ENCODE data around the gene ATP1A2.

ATP1A2 gene

DNA sequence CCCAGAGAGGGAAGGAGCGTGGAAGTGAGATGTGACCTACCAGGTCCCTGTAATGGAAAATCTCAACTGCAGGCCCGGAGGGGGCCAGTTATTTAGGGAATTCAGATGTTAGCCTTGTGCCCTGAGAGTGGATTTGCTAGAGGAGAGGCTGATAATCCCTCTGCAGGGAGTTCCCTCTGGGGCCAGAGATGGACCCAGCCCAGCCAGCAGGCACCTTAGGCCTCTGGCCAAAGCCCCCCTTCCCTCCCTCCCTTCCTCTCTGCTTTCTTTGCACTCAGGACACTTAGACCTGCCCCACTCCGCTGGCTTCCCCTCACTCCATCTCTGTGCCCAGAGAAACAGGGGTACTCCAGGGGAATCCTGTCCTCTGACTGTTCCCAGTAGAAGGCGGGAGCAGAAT, 1.5 kb upstream of the ATP1A2 start:
- ChIA-PET POLR2A (no interaction called here), CTCF (interaction anchor here (1.3 kb wide), 1 partner anchor 13 kb away, joined by 4 read pairs; no protein-coding TSS in a partner anchor)
- DNase-seq (ENCODE audit: extremely low spot score), result no peak
- TF ChIP-seq, protein P1, sequence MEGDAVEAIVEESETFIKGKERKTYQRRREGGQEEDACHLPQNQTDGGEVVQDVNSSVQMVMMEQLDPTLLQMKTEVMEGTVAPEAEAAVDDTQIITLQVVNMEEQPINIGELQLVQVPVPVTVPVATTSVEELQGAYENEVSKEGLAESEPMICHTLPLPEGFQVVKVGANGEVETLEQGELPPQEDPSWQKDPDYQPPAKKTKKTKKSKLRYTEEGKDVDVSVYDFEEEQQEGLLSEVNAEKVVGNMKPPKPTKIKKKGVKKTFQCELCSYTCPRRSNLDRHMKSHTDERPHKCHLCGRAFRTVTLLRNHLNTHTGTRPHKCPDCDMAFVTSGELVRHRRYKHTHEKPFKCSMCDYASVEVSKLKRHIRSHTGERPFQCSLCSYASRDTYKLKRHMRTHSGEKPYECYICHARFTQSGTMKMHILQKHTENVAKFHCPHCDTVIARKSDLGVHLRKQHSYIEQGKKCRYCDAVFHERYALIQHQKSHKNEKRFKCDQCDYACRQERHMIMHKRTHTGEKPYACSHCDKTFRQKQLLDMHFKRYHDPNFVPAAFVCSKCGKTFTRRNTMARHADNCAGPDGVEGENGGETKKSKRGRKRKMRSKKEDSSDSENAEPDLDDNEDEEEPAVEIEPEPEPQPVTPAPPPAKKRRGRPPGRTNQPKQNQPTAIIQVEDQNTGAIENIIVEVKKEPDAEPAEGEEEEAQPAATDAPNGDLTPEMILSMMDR (IDR thresholded peaks at IDR 0.05; ENCODE audit: control extremely low read depth, extremely low read depth, low read depth, missing control alignments), result no peak

DNA sequence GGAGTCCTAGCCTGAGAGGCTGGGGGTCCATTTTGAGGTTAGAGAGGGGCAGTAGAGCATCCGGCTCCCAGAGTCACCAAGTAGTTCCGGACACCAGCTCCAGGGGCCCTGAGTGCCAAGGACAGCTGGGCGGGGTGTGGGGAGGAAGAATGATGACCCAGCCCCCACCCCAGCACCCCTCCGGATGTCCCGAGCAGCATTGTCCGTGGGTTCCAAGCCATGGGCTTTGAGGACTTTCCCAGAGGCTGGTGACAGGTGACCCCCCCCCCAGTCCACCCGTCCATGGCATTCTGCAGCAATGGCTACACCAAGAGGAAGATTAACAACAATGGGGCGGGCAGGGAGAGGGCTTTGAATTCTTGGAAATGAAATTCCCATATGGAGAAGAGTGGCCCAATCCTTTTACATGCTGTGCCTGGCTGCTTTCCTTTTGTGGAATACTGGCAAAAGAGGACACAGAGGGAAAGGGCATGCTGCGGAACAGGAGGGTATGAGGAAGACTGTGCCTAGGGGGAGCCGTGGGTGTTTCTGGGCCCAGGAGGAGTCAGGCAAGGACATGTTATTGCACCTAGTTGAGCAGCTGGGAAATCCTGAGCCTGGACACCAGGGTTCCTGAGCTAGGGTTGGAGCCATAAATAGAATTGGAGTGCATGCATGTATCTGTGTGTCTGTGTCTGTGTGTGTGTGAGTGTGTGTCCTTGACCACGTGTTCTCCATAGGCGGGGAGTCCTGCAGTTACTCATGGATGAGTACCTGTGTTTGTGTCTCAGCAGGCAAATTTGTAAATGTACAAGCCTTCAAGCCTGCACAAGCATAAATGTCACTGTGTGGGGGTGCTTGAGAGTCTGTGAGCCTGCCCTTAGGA, 956 bp downstream of the ATP1A2 start:
- POLR2A ChIA-PET, result no interaction called here
- DNase-seq (ENCODE audit: extremely low spot score), result no peak
- CTCF ChIA-PET, result interaction anchor here (0.9 to 1.8 kb wide), 5 partner anchors 9 to 71 kb away, joined by 3 to 5 read pairs (median 3); no protein-coding TSS in a partner anchor
- TF ChIP-seq, protein P1 (IDR thresholded peaks at IDR 0.05; ENCODE audit: control extremely low read depth, extremely low read depth, low read depth, missing control alignments), result no peak

DNA sequence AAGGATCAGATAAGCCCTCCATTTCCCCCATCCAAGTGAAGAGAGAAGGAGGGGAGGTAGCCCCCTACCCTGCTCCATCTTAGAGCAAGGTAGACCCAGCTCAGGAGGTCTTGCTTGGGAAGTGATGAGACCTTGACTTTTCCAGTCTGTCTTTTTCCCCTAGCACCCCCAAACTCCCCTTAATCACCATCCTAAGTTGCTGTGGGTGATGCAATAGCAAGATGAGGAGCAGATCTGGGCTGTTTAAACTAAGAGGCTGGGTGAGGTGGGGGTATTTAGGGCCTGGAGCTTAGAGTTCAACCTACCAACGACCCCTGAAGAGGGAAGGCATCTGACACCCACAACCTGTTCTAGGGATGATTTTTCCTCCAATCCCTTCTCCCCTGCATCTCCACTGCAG, 1.7 kb downstream of the ATP1A2 start:
- ChIA-PET CTCF (interaction anchor here (0.9 to 1.8 kb wide), 5 partner anchors 9 to 71 kb away, joined by 3 to 5 read pairs (median 3); no protein-coding TSS in a partner anchor), POLR2A (no interaction called here)
- no peak for DNase-seq (ENCODE audit: extremely low spot score)
- TF ChIP-seq, protein P1 (IDR thresholded peaks at IDR 0.05; ENCODE audit: control extremely low read depth, extremely low read depth, low read depth, missing control alignments), result no peak

DNA sequence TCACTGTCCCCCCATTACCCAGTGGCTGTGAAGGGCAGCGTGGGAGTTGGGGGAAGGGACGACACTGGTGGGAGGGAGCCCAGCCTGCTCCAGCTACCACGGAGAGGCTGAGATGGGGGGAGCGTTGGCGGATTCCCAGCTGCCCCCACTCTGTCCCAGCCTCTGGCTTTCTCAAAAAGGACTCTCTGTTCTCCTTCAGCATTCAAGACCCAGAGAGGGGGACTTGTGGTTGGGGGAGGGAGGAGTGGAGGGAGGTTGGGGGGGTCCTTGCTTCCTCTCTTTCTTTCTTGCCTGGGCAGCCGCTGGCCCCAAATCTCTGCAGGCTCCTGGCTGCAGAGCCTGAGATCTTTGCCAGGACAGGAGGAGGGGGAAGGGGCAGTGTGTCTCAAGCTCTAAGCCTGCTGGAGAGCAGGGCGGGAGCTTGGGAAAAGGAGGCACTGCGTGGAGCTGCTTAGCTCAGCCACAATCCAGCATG, 2.2 kb downstream of the ATP1A2 start:
- TF ChIP-seq, protein P1 (IDR thresholded peaks at IDR 0.05; ENCODE audit: control extremely low read depth, extremely low read depth, low read depth, missing control alignments), result no peak
- POLR2A ChIA-PET, result no interaction called here
- CTCF ChIA-PET, result interaction anchor here (0.9 to 1.8 kb wide), 6 partner anchors 10 to 72 kb away, joined by 3 to 5 read pairs (median 4); no protein-coding TSS in a partner anchor
- DNase-seq (ENCODE audit: extremely low spot score), result no peak

DNA sequence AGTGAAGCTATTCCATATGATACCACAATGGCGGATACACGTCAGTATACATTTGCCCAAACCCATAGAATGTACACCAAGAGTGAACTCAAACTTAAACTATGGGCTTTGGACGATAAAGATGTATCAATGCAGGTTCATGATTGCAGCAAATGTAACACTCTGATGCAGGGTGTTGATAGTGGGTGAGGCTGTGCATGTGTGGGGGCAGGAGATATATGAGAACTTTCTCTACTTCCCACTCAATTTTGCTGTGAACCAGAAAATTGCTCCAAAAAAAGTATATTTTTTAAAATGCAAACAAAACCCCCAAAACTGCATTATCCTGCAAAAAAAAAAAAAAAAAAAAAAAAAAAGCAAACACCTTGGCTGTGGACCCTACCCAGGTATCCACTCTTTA, 3.4 kb downstream of the ATP1A2 start:
- CTCF ChIA-PET, result interaction anchor here (0.9 to 1.8 kb wide), 3 partner anchors 14 to 73 kb away, joined by 3 to 5 read pairs (median 5); partner anchors contain the start of gene IGSF8
- TF ChIP-seq, protein P1 (IDR thresholded peaks at IDR 0.05; ENCODE audit: control extremely low read depth, extremely low read depth, low read depth, missing control alignments), result no peak
- no peak for DNase-seq (ENCODE audit: extremely low spot score)
- POLR2A ChIA-PET, result no interaction called here

DNA sequence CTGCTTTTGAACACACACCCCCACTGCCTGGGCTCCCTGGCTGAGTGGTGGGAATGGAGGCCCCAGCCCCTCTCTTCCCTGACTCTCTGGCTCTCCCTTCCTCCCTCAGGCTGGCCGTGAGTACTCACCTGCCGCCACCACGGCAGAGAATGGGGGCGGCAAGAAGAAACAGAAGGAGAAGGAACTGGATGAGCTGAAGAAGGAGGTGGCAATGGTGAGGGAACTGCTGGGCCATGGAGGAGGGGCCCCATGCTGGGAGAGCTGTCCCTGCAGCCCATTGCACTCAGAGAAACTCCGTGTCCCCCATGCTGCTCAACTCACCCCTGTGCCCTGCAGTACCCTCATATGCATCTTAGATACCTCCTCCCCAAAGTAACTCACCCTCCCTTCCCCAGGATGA, 5.2 kb downstream of the ATP1A2 start:
- CTCF ChIA-PET, result interaction anchor here (1.5 kb wide), 1 partner anchor 131 kb away, joined by 4 read pairs; no protein-coding TSS in a partner anchor
- no peak for DNase-seq (ENCODE audit: extremely low spot score)
- POLR2A ChIA-PET, result no interaction called here
- TF ChIP-seq, protein P1 (IDR thresholded peaks at IDR 0.05; ENCODE audit: control extremely low read depth, extremely low read depth, low read depth, missing control alignments), result no peak

All from GM10248 (cell line).